IMR-90 (cell line): Measurements from ENCODE around the gene TMEM213. TPM values are rescaled to one million over a fixed set of nuclear protein-coding genes. Genes with fewer than 3 reads are reported as not detected.

Experiments used
- ATAC-seq: fragments of 200-7000 bp; cut with Tn5 transposase; 2 replicates; pipeline ENCODE4 v1.9.1; 2020; ENCODE audit warnings: low read depth, mild to moderate bottlenecking, moderate library complexity
- BruUV-seq: library from RNA; stranded (reverse); fragments of 400-500 nt; replicated peaks from 2 replicates; lab custom pipeline; 2021; lab: Mats Ljungman, UMichigan
- CTCF ChIA-PET: fragments of 300-600 bp; formaldehyde crosslinking; extraction: SDS; loops from one replicate; lab custom pipeline; 2021; ENCODE audit warnings: antibody characterized with exemption; lab: Yijun Ruan, JAX
- POLR2A ChIA-PET: fragments of 300-600 bp; sonication (Branson Sonifier 250); formaldehyde crosslinking; loops from one replicate; lab custom pipeline; 2022; ENCODE audit warnings: antibody characterized with exemption; ENCODE audit not compliant: unreplicated experiment; lab: Charles Lee
- DNase-seq: peaks from one replicate; pipeline ENCODE4 v3.0.0; 2013
- H2AFZ ChIP-seq: replicated peaks from 2 replicates; pipeline ENCODE3; 2013; ENCODE audit warnings: low read length, mild to moderate bottlenecking; ENCODE audit not compliant: poor library complexity
- H2AK5ac ChIP-seq: 2 replicates; pipeline ENCODE4 v1.6.1; 2013; ENCODE audit warnings: low read depth, low read length, inconsistent platforms
- H2AK9ac ChIP-seq: replicated peaks from 2 replicates; pipeline ENCODE3; 2013; ENCODE audit warnings: mild to moderate bottlenecking, low read depth, low read length, moderate library complexity; ENCODE audit not compliant: poor library complexity
- H2BK120ac ChIP-seq: 2 replicates; pipeline ENCODE4 v1.6.1; 2013; ENCODE audit warnings: low read depth, low read length, inconsistent platforms
- H2BK15ac ChIP-seq: 3 replicates; pipeline ENCODE4 v1.6.1; 2013; ENCODE audit warnings: low read depth, low read length, inconsistent platforms
- H2BK20ac ChIP-seq: 2 replicates; pipeline ENCODE4 v1.6.1; 2013; ENCODE audit warnings: low read depth, mild to moderate bottlenecking, inconsistent platforms, low read length, moderate library complexity
- H2BK5ac ChIP-seq: 2 replicates; pipeline ENCODE4 v1.6.1; 2013; ENCODE audit warnings: mild to moderate bottlenecking, low read depth, low read length, inconsistent platforms; ENCODE audit not compliant: poor library complexity, severe bottlenecking
- H3K14ac ChIP-seq: replicated peaks from 2 replicates; pipeline ENCODE4 v1.6.1; 2013; ENCODE audit warnings: low read depth, low read length, inconsistent platforms
- H3K18ac ChIP-seq: 2 replicates; pipeline ENCODE4 v1.6.1; 2013; ENCODE audit warnings: low read depth, low read length, control low read depth
- H3K23ac ChIP-seq: 2 replicates; pipeline ENCODE4 v1.6.1; 2013; ENCODE audit warnings: low read depth, low read length, inconsistent platforms
- H3K27ac ChIP-seq: 2 replicates; pipeline ENCODE4 v1.5.1; 2013; ENCODE audit warnings: mild to moderate bottlenecking, control low read depth, low read length; ENCODE audit not compliant: insufficient read depth
- H3K27me3 ChIP-seq: 2 replicates; pipeline ENCODE4 v1.6.1; 2013; ENCODE audit warnings: low read length; ENCODE audit not compliant: control insufficient read depth, insufficient read depth
- H3K36me3 ChIP-seq: 2 replicates; pipeline ENCODE4 v1.6.1; 2013; ENCODE audit warnings: low read length, mixed read lengths; ENCODE audit not compliant: control insufficient read depth, insufficient read depth
- H3K4ac ChIP-seq: 2 replicates; pipeline ENCODE4 v1.6.1; 2013; ENCODE audit warnings: low read depth, low read length, inconsistent platforms
- H3K4me1 ChIP-seq: 2 replicates; pipeline ENCODE4 v1.6.1; 2013; ENCODE audit warnings: low read length, mixed read lengths; ENCODE audit not compliant: control insufficient read depth, insufficient read depth
- H3K4me2 ChIP-seq: 2 replicates; pipeline ENCODE4 v1.6.1; 2013; ENCODE audit warnings: low read depth, mild to moderate bottlenecking, control low read depth, low read length, moderate library complexity
- H3K4me3 ChIP-seq: 2 replicates; pipeline ENCODE4 v1.5.1; 2013; ENCODE audit warnings: low read depth, mild to moderate bottlenecking, control low read depth, low read length, moderate library complexity; ENCODE audit not compliant: insufficient read depth
- H3K56ac ChIP-seq: 2 replicates; pipeline ENCODE4 v1.6.1; 2013; ENCODE audit warnings: low read length, inconsistent platforms; ENCODE audit not compliant: insufficient read depth; ENCODE audit errors: extremely low read depth
- H3K79me1 ChIP-seq, 2 experiments: 2 replicates each; pipeline ENCODE4 v1.6.1; 2013; ENCODE audit warnings: low read length in 2 of 2, inconsistent platforms in 1 of 2, low read depth in 1 of 2
- H3K9ac ChIP-seq: 2 replicates; pipeline ENCODE4 v1.6.1; 2013; ENCODE audit warnings: low read depth, low read length, control low read depth
- H3K9me1 ChIP-seq: 2 replicates; pipeline ENCODE4 v1.6.1; 2013; ENCODE audit warnings: low read length, inconsistent platforms; ENCODE audit not compliant: insufficient read depth
- H3K9me3 ChIP-seq: 2 replicates; pipeline ENCODE4 v1.6.1; 2013; ENCODE audit warnings: low read length; ENCODE audit not compliant: control insufficient read depth, insufficient read depth
- H4K20me1 ChIP-seq: 2 replicates; pipeline ENCODE4 v1.6.1; 2013; ENCODE audit warnings: low read length, inconsistent platforms; ENCODE audit not compliant: insufficient read depth
- H4K5ac ChIP-seq: 2 replicates; pipeline ENCODE4 v1.6.1; 2013; ENCODE audit warnings: mild to moderate bottlenecking, low read depth, low read length, control low read depth
- H4K8ac ChIP-seq, 2 experiments: 2 replicates each; pipeline ENCODE4 v1.6.1; 2013; ENCODE audit warnings: low read depth in 2 of 2, low read length in 2 of 2, control low read depth in 1 of 2, inconsistent platforms in 1 of 2
- H4K91ac ChIP-seq: 2 replicates; pipeline ENCODE4 v1.6.1; 2013; ENCODE audit warnings: low read depth, low read length, inconsistent platforms; ENCODE audit not compliant: insufficient read depth
- BHLHE40 ChIP-seq: fragments of 150-350 bp; IDR thresholded peaks from 2 replicates; pipeline ENCODE4 v1.6.1; 2016; ENCODE audit warnings: mild to moderate bottlenecking, low read depth, low read length
- CEBPB ChIP-seq: IDR thresholded peaks from 2 replicates; pipeline ENCODE4 v1.6.1; 2012; ENCODE audit warnings: low read depth, low read length, improper control_type of control experiment
- CHD1 ChIP-seq: IDR thresholded peaks from 2 replicates; pipeline ENCODE4 v1.6.1; 2012; ENCODE audit warnings: low read depth, low read length, improper control_type of control experiment
- FOS ChIP-seq: fragments of 150-350 bp; IDR thresholded peaks from 2 replicates; pipeline ENCODE4 v1.6.1; 2016; ENCODE audit warnings: low read depth, low read length
- MAFK ChIP-seq: IDR thresholded peaks from 2 replicates; pipeline ENCODE4 v1.6.1; 2012; ENCODE audit warnings: low read depth, low read length, improper control_type of control experiment
- MAZ ChIP-seq: IDR thresholded peaks from 2 replicates; pipeline ENCODE4 v1.6.1; 2012; ENCODE audit warnings: low read depth, mild to moderate bottlenecking, low read length, improper control_type of control experiment, moderate library complexity, borderline replicate concordance
- MXI1 ChIP-seq: IDR thresholded peaks from 2 replicates; pipeline ENCODE4 v1.6.1; 2012; ENCODE audit warnings: low read depth, mild to moderate bottlenecking, low read length, moderate library complexity, borderline replicate concordance
- NFE2L2 ChIP-seq: fragments of 150-350 bp; IDR thresholded peaks from 2 replicates; pipeline ENCODE4 v1.6.1; 2016; ENCODE audit warnings: low read depth, mild to moderate bottlenecking, low read length
- POLR2A ChIP-seq: IDR thresholded peaks from 2 replicates; pipeline ENCODE4 v1.6.1; 2012; ENCODE audit warnings: mild to moderate bottlenecking, low read depth, low read length
- RAD21 ChIP-seq: IDR thresholded peaks from 2 replicates; pipeline ENCODE4 v1.6.1; 2012; ENCODE audit warnings: low read length, improper control_type of control experiment
- RCOR1 ChIP-seq: IDR thresholded peaks from 2 replicates; pipeline ENCODE4 v1.6.1; 2012; ENCODE audit warnings: mild to moderate bottlenecking, low read length, improper control_type of control experiment; ENCODE audit not compliant: insufficient replicate concordance
- RFX5 ChIP-seq: IDR thresholded peaks from 2 replicates; pipeline ENCODE4 v1.8.0; 2012; ENCODE audit warnings: low read depth, mild to moderate bottlenecking, low read length, moderate library complexity
- SMC3 ChIP-seq: fragments of 150-350 bp; IDR thresholded peaks from 2 replicates; pipeline ENCODE4 v1.6.1; 2016; ENCODE audit warnings: low read depth, mild to moderate bottlenecking, antibody characterized with exemption, low read length, moderate library complexity
- WGBS, 2 experiments: methylation state at CpG; one replicate each; pipeline versions ENCODE4 v1.1.5 to v1.1.7; 2013; ENCODE audit warnings: missing lambda C conversion rate in 2 of 2; ENCODE audit not compliant: insufficient read length in 1 of 2; ENCODE audit errors: extremely low coverage in 2 of 2; 5-methylcytosine and 5-hydroxymethylcytosine counted together
- dilution Hi-C: fragments of 300-500 bp; cut with HindIII; formaldehyde crosslinking; loops from one replicate; pipeline ENCODE4 v1.14.3; 2018; ENCODE audit warnings: low sequenced_read_pairs; ENCODE audit not compliant: unreplicated experiment
- in situ Hi-C: fragments of 300-500 bp; cut with MboI; formaldehyde crosslinking; loops from 3 replicates; pipeline ENCODE4 v1.14.3; 2019; ENCODE audit warnings: low sequenced_read_pairs, inconsistent platforms, mixed read lengths
- intact Hi-C: fragments of 100-400 bp; cut with micrococcal nuclease; formaldehyde crosslinking; loops from 2 replicates; pipeline ENCODE4 v1.10.0; 2022
- polyA plus RNA-seq, 3 experiments: library from polyadenylated mRNA; depleted of rRNA; stranded (reverse); fragments of >200 nt; gene quantifications; 2 replicates each; pipeline ENCODE4 v1.2.3, GENCODE V29; 2012; ENCODE audit warnings: low replicate concordance in 1 of 3
- total RNA-seq: library from RNA; depleted of rRNA; stranded (reverse); fragments of >200 nt; gene quantifications from 2 replicates; pipeline ENCODE4 v1.2.3, GENCODE V29; 2012
- TF ChIP-seq, protein P1 (sequence below): fragments of 150-350 bp; IDR thresholded peaks from 2 replicates; pipeline ENCODE4 v1.6.1; 2017; ENCODE audit warnings: mild to moderate bottlenecking, antibody characterized with exemption, low read length, low read depth
- TF ChIP-seq, protein P2 (sequence below): fragments of 150-350 bp; IDR thresholded peaks from 2 replicates; pipeline ENCODE4 v1.6.1; 2016; ENCODE audit warnings: low read depth, mild to moderate bottlenecking, low read length, moderate library complexity, borderline replicate concordance
- TF ChIP-seq, protein P3 (sequence below): conservative IDR thresholded peaks from 2 replicates; pipeline ENCODE4 v1.5.1; 2012; ENCODE audit warnings: mild to moderate bottlenecking, low read depth, low read length, improper control_type of control experiment

Gene TMEM213
- total and polyA plus RNA-seq, 2 of the 4 experiments (the other 2 are of a cell fraction) = not detected

DNA sequence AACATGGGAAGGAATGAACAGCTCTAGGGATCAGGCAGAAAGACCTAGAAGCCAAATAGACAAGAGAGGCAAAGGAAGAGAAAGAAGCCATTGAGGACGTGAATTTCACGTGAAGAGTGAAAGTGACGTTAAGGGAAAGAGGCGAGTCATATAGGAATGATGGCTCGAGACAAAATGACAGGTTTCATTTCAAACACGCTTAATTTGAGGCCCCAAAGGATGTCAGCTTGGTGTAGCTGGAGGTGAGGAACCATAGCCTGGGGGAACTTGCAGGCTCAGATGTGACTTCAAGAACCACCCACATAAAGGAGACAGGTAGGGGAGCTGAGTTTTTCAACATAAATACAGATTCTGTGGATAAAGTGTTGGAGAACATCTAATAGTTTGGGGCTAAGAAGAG, 84.5 kb downstream of the TMEM213 start:
- Histone ChIP-seq H4K91ac (no peak overlapping the region), H4K8ac (no peak overlapping the region), H3K4me3 (no peak overlapping the region), H2BK120ac (no peak overlapping the region), H3K27ac (no peak overlapping the region), H3K9me3 (no peaks in the 10 kb centered on the region), H3K27me3 (no peaks in the 10 kb centered on the region), H3K4ac (no peak overlapping the region), H2AK5ac (no peak overlapping the region), H3K79me1 (no peaks in the 10 kb centered on the region), H4K20me1 (no peaks in the 10 kb centered on the region), H2AK9ac (no peak overlapping the region), H3K36me3 (peaks cover 2% of the 10 kb centered on the region; the same call in 1 of the 2 replicates), H2BK20ac (no peak overlapping the region), H2AFZ (no peak overlapping the region), H3K9ac (no peak overlapping the region), H3K14ac (no peak overlapping the region), H2BK15ac (no peak overlapping the region), H3K56ac (no peak overlapping the region), H4K5ac (no peak overlapping the region), H3K4me2 (no peak overlapping the region), H3K9me1 (no peaks in the 10 kb centered on the region), H3K18ac (no peak overlapping the region), H2BK5ac (no peak overlapping the region), H3K23ac (no peak overlapping the region), H3K4me1 (no peaks in the 10 kb centered on the region)
- no peak for ATAC-seq
- no peak for DNase-seq
- CTCF ChIA-PET = no interaction called here
- no peak for TF ChIP-seq BHLHE40
- no peak for TF ChIP-seq RAD21
- no peak for TF ChIP-seq CHD1
- TF ChIP-seq, protein P1, sequence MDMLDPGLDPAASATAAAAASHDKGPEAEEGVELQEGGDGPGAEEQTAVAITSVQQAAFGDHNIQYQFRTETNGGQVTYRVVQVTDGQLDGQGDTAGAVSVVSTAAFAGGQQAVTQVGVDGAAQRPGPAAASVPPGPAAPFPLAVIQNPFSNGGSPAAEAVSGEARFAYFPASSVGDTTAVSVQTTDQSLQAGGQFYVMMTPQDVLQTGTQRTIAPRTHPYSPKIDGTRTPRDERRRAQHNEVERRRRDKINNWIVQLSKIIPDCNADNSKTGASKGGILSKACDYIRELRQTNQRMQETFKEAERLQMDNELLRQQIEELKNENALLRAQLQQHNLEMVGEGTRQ = no peak
- TF ChIP-seq MAFK = no peak
- TF ChIP-seq RFX5 = no peak
- no peak for TF ChIP-seq MXI1
- TF ChIP-seq POLR2A = no peak
- no peak for TF ChIP-seq MAZ
- TF ChIP-seq FOS = no peak
- no peak for TF ChIP-seq RCOR1
- TF ChIP-seq, protein P2, sequence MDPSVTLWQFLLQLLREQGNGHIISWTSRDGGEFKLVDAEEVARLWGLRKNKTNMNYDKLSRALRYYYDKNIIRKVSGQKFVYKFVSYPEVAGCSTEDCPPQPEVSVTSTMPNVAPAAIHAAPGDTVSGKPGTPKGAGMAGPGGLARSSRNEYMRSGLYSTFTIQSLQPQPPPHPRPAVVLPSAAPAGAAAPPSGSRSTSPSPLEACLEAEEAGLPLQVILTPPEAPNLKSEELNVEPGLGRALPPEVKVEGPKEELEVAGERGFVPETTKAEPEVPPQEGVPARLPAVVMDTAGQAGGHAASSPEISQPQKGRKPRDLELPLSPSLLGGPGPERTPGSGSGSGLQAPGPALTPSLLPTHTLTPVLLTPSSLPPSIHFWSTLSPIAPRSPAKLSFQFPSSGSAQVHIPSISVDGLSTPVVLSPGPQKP = no peak
- no peak for TF ChIP-seq SMC3
- TF ChIP-seq CEBPB = no peak
- TF ChIP-seq NFE2L2 = no peak
- TF ChIP-seq, protein P3, sequence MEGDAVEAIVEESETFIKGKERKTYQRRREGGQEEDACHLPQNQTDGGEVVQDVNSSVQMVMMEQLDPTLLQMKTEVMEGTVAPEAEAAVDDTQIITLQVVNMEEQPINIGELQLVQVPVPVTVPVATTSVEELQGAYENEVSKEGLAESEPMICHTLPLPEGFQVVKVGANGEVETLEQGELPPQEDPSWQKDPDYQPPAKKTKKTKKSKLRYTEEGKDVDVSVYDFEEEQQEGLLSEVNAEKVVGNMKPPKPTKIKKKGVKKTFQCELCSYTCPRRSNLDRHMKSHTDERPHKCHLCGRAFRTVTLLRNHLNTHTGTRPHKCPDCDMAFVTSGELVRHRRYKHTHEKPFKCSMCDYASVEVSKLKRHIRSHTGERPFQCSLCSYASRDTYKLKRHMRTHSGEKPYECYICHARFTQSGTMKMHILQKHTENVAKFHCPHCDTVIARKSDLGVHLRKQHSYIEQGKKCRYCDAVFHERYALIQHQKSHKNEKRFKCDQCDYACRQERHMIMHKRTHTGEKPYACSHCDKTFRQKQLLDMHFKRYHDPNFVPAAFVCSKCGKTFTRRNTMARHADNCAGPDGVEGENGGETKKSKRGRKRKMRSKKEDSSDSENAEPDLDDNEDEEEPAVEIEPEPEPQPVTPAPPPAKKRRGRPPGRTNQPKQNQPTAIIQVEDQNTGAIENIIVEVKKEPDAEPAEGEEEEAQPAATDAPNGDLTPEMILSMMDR = no peak
- BruUV-seq = no TSS peak
- dilution Hi-C loops (no loop called here), in situ Hi-C loops (loop anchor here (10.0 kb wide), 1 partner anchor 193 kb away; no protein-coding TSS in a partner anchor), intact Hi-C loops (no loop called here)
- no CpG with 5 or more reads among the region's 6 CpGs for WGBS, 2 experiments
- POLR2A ChIA-PET = no interaction called here
